ENCODE results near the gene SLC16A8. TPM values are rescaled to one million over a fixed set of nuclear protein-coding genes. Genes with fewer than 3 reads are reported as not detected.

SLC16A8 gene
- total and polyA plus RNA-seq, 2 of the 13 experiments (the other 11 are each of a cell fraction or from before 2014, with no cell fraction given): not detected

DNA sequence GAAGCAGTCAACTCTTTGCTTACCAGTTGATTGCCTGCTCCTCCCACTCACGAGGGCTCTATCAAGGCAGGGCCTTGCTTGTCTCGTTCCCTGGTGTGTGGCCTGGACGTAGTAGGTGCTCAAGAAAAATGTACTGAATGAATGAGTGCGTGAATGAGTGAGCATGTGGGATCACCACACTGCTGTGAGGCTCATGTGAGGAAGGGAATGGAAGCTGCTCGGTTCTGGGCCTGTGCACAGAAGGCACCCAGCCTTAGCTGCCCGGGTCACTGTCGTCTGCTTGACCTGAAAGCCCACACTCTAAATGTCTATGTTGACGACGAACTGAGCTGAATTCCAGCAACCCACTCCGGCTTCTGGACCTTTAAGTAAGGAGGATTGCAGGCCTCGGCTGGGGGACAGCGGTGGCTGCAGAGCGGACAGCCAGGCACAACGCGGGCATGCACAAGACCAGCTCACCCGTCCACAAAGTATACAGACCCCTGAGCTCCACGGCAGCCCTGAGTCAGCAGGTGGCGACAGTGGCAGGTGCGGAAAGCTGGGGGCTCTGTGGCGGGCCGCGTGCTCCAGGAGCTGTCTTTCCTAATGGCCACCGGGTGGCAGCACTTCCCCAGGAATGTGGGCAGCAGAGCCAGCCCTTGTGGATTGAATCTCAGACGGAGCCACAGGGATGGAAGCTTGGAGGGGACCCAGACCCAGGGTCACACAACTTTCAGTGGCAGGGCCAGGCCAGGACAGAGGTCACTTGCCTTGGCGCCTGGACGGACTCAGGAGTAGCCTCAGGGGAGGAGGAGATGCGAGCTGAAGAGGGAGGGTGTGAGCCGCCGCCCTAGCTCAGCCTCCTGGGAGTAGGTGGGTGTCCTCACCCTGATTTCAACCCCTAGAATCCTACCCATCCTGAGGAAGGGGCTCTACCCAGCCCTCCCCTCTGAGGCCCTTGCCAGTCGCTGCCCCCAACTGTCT lies 31.8 kb downstream of the SLC16A8 start (continued):
- no peak for TF ChIP-seq ZNF20 (CRISPR knock-in tag; IDR thresholded peaks at IDR 0.05)
- TF ChIP-seq KLF13 (CRISPR knock-in tag; IDR thresholded peaks at IDR 0.05): no peak
- TF ChIP-seq STAG1 (CRISPR knock-in tag; IDR thresholded peaks at IDR 0.05): peak; percentile 100
- 0 out of 2 replicates have a peak, but pooled peaks have one; percentile 64 for TF ChIP-seq ZBTB4 (CRISPR knock-in tag; IDR thresholded peaks at IDR 0.05; ENCODE audit: borderline replicate concordance)
- no peak for TF ChIP-seq TMF1 (CRISPR knock-in tag; IDR thresholded peaks at IDR 0.05; ENCODE audit: low read depth)
- no peak; the same call in 1 of the 2 replicates for TF ChIP-seq FOXC1 (CRISPR knock-in tag; IDR thresholded peaks at IDR 0.05; ENCODE audit: borderline replicate concordance)
- 0 out of 2 replicates have a peak, but pooled peaks have one; percentile 42 for TF ChIP-seq WIZ (CRISPR knock-in tag; IDR thresholded peaks at IDR 0.05)
- TF ChIP-seq ZNF407 (CRISPR knock-in tag; IDR thresholded peaks at IDR 0.05; ENCODE audit: not compliant biosample characterization): no peak
- TF ChIP-seq HOXA9 (CRISPR knock-in tag; IDR thresholded peaks at IDR 0.05; ENCODE audit: borderline replicate concordance): no peak
- peak; percentile 45 for TF ChIP-seq ELF1 (CRISPR knock-in tag; IDR thresholded peaks at IDR 0.05)
- TF ChIP-seq SPEN (CRISPR knock-in tag; IDR thresholded peaks at IDR 0.05; ENCODE audit: low read depth): peak; percentile 23; the same call in 1 of the 2 replicates
- no peak for TF ChIP-seq PRMT3 (CRISPR knock-in tag; IDR thresholded peaks at IDR 0.05; ENCODE audit: borderline replicate concordance, low read depth)
- TF ChIP-seq ZNF121 (CRISPR knock-in tag; IDR thresholded peaks at IDR 0.05): no peak
- TF ChIP-seq ZNF552 (CRISPR knock-in tag; IDR thresholded peaks at IDR 0.05; ENCODE audit: borderline replicate concordance): no peak
- no peak for TF ChIP-seq ZNF790 (CRISPR knock-in tag; IDR thresholded peaks at IDR 0.05; ENCODE audit: borderline replicate concordance)
- TF ChIP-seq MEF2D (CRISPR knock-in tag; IDR thresholded peaks at IDR 0.05): no peak
- no peak for TF ChIP-seq ZNF780A (CRISPR knock-in tag; IDR thresholded peaks at IDR 0.05)
